ENCODE data around the gene ZNF22.

ZNF22 gene

DNA sequence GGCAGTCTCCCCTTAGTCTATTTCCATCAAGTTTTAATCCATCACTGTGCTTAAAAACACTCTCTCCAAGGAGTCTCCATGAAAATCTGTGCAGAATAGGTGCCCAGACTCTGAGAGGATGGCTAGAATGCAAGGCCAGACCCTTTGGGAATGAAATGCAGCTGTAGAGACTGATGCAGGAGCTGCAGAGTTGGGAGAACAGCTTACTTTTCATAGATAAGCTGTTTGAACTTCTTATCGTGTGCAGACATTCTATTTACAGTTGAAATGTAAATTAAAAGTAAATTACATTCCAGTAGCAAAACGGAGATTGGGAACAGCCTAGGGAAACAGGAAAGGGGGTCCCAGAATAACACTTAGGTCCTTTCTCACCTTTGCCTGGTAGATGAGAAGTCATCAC is 14.9 kb downstream of the ZNF22 start:
- no peak for DNase-seq (ENCODE audit: insufficient read length, low spot score)
- no peak for TF ChIP-seq POLR2A (IDR thresholded peaks at IDR 0.05; ENCODE audit: low read depth, low read length)
- no peak for FAIRE-seq

- no peak for DNase-seq (ENCODE audit: insufficient read length, low spot score)
- TF ChIP-seq POLR2A (IDR thresholded peaks at IDR 0.05; ENCODE audit: low read depth, low read length): no peak
- FAIRE-seq: no peak
Observed at GRCh38 chr10:45023426-45023825, 22.7 kb downstream of the ZNF22 start.

DNA sequence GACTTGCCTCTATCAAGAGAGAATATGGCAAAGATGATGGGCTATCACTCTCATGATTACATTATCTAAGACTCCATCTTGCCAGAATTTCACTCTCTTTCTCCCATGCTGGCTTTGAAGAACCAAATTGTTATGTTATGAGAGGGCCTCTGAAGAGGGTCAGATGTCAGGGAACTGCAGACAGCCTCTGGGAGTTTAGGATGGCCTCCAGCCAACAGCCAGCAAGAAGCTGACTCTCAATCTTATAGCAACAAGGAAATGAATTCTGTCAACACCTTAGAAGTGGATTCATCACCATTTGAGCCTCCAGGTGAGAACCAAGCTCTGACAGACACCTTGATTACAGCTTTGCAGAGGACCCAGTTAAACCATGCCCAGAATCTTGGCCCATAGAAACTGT is 33.6 kb downstream of the ZNF22 start:
- no peak for FAIRE-seq
- no peak for TF ChIP-seq POLR2A (IDR thresholded peaks at IDR 0.05; ENCODE audit: low read depth, low read length)
- DNase-seq (ENCODE audit: insufficient read length, low spot score): no peak

DNA sequence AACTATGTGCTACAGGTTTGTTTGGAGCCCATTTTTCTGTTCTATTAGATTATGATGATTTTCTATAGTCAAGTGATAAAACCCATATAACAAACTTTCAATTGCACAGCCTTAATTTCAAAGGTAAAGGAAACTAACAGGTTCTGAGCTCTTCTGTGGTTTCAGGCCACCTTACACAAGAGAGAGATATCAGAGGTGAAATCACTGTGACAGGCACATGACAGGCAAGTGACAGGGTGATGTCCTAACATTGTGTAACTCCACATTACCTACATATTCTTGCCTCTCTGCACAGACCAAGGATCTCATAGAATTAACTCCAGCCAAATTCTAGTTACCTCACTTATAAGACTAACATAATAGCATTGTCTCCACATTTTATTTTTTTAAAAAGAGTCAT is 35.0 kb downstream of the ZNF22 start:
- FAIRE-seq (no peak), DNase-seq (ENCODE audit: insufficient read length, low spot score) (no peak)
- TF ChIP-seq POLR2A (IDR thresholded peaks at IDR 0.05; ENCODE audit: low read depth, low read length): no peak

- DNase-seq (ENCODE audit: insufficient read length, low spot score) (no peak), FAIRE-seq (no peak)
- no peak for TF ChIP-seq POLR2A (IDR thresholded peaks at IDR 0.05; ENCODE audit: low read depth, low read length)
Observed at GRCh38 chr10:45040921-45041542, 40.3 kb downstream of the ZNF22 start.

DNA sequence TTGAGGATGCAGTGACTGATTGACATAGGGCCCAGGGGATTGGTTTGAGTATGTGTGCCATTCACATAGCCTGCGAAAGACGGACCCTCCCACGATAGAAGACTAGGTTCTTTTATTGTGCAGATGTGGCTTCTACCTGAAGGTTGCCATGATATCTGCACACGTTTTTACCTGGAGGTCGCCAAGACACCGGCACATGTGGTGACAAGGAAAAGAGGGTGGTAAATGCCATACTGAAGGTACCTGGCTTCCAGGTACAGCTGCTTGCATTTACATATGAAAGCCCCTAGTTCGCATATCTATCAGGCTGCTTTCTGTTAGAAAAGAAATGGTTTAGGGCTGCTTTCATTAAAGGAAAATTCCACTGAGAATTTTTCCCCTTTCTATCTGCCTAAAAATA is 43.6 kb downstream of the ZNF22 start:
- no peak for DNase-seq (ENCODE audit: insufficient read length, low spot score)
- FAIRE-seq: no peak
- no peak for TF ChIP-seq POLR2A (IDR thresholded peaks at IDR 0.05; ENCODE audit: low read depth, low read length)

- no peak for FAIRE-seq
Observed at GRCh38 chr10:45050551-45051235, 50.0 kb downstream of the ZNF22 start.

GRCh38 chr10:45052700-45053099 is 52.0 kb downstream of the ZNF22 start:
- DNase-seq (ENCODE audit: insufficient read length, low spot score): no peak
- TF ChIP-seq POLR2A (IDR thresholded peaks at IDR 0.05; ENCODE audit: low read depth, low read length): no peak
- no peak for FAIRE-seq

More at GRCh38 chr10:45050551-45051235, 50.0 kb downstream of the ZNF22 start:
- no peak for TF ChIP-seq POLR2A (IDR thresholded peaks at IDR 0.05; ENCODE audit: low read depth, low read length)
- no peak for DNase-seq (ENCODE audit: insufficient read length, low spot score)

DNA sequence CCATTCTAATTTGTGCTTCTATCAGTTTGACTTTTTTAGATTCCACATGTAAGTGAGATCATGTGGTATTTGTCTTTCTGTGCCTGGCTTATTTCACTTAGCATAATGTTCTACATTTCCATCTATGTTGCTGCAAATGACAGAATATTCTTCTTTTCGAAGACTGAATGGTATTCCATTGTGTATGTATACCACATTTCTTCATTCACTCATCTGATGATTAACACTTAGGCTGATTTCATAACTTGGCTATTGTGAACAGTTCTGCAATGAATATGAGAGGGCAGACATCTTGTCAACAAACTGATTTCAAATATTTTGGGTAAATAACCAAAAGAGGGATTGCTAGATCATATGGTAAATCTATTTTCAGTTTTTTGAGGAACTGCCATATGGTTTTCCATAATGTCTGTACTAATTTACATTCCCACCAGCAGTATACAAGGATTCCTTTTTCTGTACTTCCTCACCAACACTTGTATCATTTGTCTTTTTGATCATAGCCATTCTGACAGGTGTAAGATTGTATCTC is 52.9 kb downstream of the ZNF22 start:
- DNase-seq (ENCODE audit: insufficient read length, low spot score) (no peak), FAIRE-seq (no peak)
- TF ChIP-seq POLR2A (IDR thresholded peaks at IDR 0.05; ENCODE audit: low read depth, low read length): no peak

All from H54 (cell line).